NCI-H345 treated with DMSO at 0.1 percent for 48 hours (cell line): ENCODE results near the gene SREBF2.

Experiments used
- DNase-seq: peaks from one replicate; lab custom pipeline; 2025; ENCODE audit not compliant: unreplicated experiment; lab: John Stamatoyannopoulos, UW

Gene SREBF2

GRCh38 chr22:41919357-41920224, 86.7 kb downstream of the SREBF2 start:
- no peak for DNase-seq

GRCh38 chr22:41920271-41920976, 87.5 kb downstream of the SREBF2 start:
- no peak for DNase-seq

GRCh38 chr22:41922328-41922727, 89.4 kb downstream of the SREBF2 start:
- no peak for DNase-seq

- no peak for DNase-seq
Measured at GRCh38 chr22:41922940-41923594, 90.2 kb downstream of the SREBF2 start.

- no peak for DNase-seq
Measured at GRCh38 chr22:41923595-41924276, 90.8 kb downstream of the SREBF2 start.

GRCh38 chr22:41925783-41926460, 93.0 kb downstream of the SREBF2 start:
- no peak for DNase-seq

GRCh38 chr22:41927813-41928212, 94.9 kb downstream of the SREBF2 start:
- no peak for DNase-seq

- DNase-seq = no peak
Measured at GRCh38 chr22:41928593-41929417, 95.9 kb downstream of the SREBF2 start.

GRCh38 chr22:41929418-41929810, 96.5 kb downstream of the SREBF2 start:
- DNase-seq = no peak

GRCh38 chr22:41931701-41932269, 98.9 kb downstream of the SREBF2 start:
- DNase-seq = no peak

- DNase-seq = no peak
Measured at GRCh38 chr22:41932353-41932752, 99.4 kb downstream of the SREBF2 start.

GRCh38 chr22:41933411-41934177, 100.7 kb downstream of the SREBF2 start:
- no peak for DNase-seq

GRCh38 chr22:41934284-41935014, 101.5 kb downstream of the SREBF2 start:
- DNase-seq = no peak

- DNase-seq = no peak
Measured at GRCh38 chr22:41935015-41935351, 102.1 kb downstream of the SREBF2 start.

- no peak for DNase-seq
Measured at GRCh38 chr22:41935509-41935908, 102.6 kb downstream of the SREBF2 start.

- DNase-seq = no peak
Measured at GRCh38 chr22:41936894-41937169, 103.9 kb downstream of the SREBF2 start.

GRCh38 chr22:41939981-41940831, 107.3 kb downstream of the SREBF2 start:
- no peak for DNase-seq
